Measurements from ENCODE around the gene KDM3B.

KDM3B gene

GRCh38 chr5:138464388-138465260 lies 112.1 kb downstream of the KDM3B start:
- H3K9me2 ChIP-seq (replicated peaks; ENCODE audit: insufficient read depth, low read length) = no peaks in the 10 kb centered on the region
- peak overlapping the region; percentile 93 for H3K9ac ChIP-seq (ENCODE audit: low read length)
- H3K4me2 ChIP-seq (ENCODE audit: low read depth, low read length) = peak overlapping the region; percentile 94
- H3K4me1 ChIP-seq (ENCODE audit: low read length) = peaks cover 1% of the 10 kb centered on the region
- H3K36me3 ChIP-seq (replicated peaks; ENCODE audit: insufficient read depth, low read length) = no peaks in the 10 kb centered on the region
- no peaks in the 10 kb centered on the region for H4K20me1 ChIP-seq (ENCODE audit: insufficient read depth, low read length)
- peak overlapping the region; percentile 96 for H2AFZ ChIP-seq (ENCODE audit: low read length)
- peaks cover 6% of the 10 kb centered on the region; the same call in 1 of the 2 replicates for H3F3A ChIP-seq (ENCODE audit: insufficient read depth, low read length)
- peak; percentile 98 for DNase-seq
- H3K9me3 ChIP-seq (replicated peaks; ENCODE audit: insufficient read depth, low read length) = no peaks in the 10 kb centered on the region
- H3K79me2 ChIP-seq (ENCODE audit: low read length) = no peaks in the 10 kb centered on the region
- peaks cover 30% of the 10 kb centered on the region for H3K27me3 ChIP-seq (replicated peaks; ENCODE audit: insufficient read depth, low read length)
- peak overlapping the region; percentile 87 for H3K27ac ChIP-seq (ENCODE audit: low read length)
- peak overlapping the region; percentile 88 for H3K4me3 ChIP-seq (ENCODE audit: low read length)
- TF ChIP-seq EZH2 (optimal IDR thresholded peaks at IDR 0.05; ENCODE audit: low read depth, low read length) (no peak), CTCF (IDR thresholded peaks at IDR 0.05; ENCODE audit: low read length) (no peak; the same call in 1 of the 2 replicates), EZH2phosphoT487 (IDR thresholded peaks at IDR 0.05; ENCODE audit: low read length) (no peak)

GRCh38 chr5:138465261-138466124 lies 113.0 kb downstream of the KDM3B start, which contains the start of gene EGR1:
Gene EGR1 (plus strand): TSS chr5:138465479. CDS start chr5:138465762, 283 bp downstream.
- Histone ChIP-seq H3K27me3 (replicated peaks; ENCODE audit: insufficient read depth, low read length) (peaks cover 30% of the 10 kb centered on the region), H3K36me3 (replicated peaks; ENCODE audit: insufficient read depth, low read length) (no peaks in the 10 kb centered on the region), H3K9me2 (replicated peaks; ENCODE audit: insufficient read depth, low read length) (no peaks in the 10 kb centered on the region), H4K20me1 (ENCODE audit: insufficient read depth, low read length) (no peaks in the 10 kb centered on the region), H3K4me1 (ENCODE audit: low read length) (no peaks in the 10 kb centered on the region), H3K4me3 (ENCODE audit: low read length) (peak within 1 kb of the TSS; percentile 88), H3K79me2 (ENCODE audit: low read length) (no peaks in the 10 kb centered on the region), H3F3A (ENCODE audit: insufficient read depth, low read length) (peaks cover 6% of the 10 kb centered on the region; the same call in 1 of the 2 replicates), H3K27ac (ENCODE audit: low read length) (peak within 1 kb of the TSS; percentile 87), H3K4me2 (ENCODE audit: low read depth, low read length) (peak within 1 kb of the TSS; percentile 94), H3K9ac (ENCODE audit: low read length) (peak within 1 kb of the TSS; percentile 93), H2AFZ (ENCODE audit: low read length) (peak within 1 kb of the TSS; percentile 96), H3K9me3 (replicated peaks; ENCODE audit: insufficient read depth, low read length) (no peaks in the 10 kb centered on the region)
- peak; percentile 23; the same call in 1 of the 2 replicates for TF ChIP-seq CTCF (IDR thresholded peaks at IDR 0.05; ENCODE audit: low read length)
- TF ChIP-seq EZH2phosphoT487 (IDR thresholded peaks at IDR 0.05; ENCODE audit: low read length) = no peak
- TF ChIP-seq EZH2 (optimal IDR thresholded peaks at IDR 0.05; ENCODE audit: low read depth, low read length) = peak; percentile 58
- peak; percentile 86 for DNase-seq

- Histone ChIP-seq H3K27ac (ENCODE audit: low read length) (no peak overlapping the region), H3K4me1 (ENCODE audit: low read length) (no peaks in the 10 kb centered on the region), H3K4me2 (ENCODE audit: low read depth, low read length) (peak overlapping the region; percentile 94), H3K4me3 (ENCODE audit: low read length) (peak overlapping the region; percentile 88), H4K20me1 (ENCODE audit: insufficient read depth, low read length) (no peaks in the 10 kb centered on the region), H3K27me3 (replicated peaks; ENCODE audit: insufficient read depth, low read length) (peaks cover 30% of the 10 kb centered on the region), H3K79me2 (ENCODE audit: low read length) (no peaks in the 10 kb centered on the region), H3K9ac (ENCODE audit: low read length) (no peak overlapping the region), H2AFZ (ENCODE audit: low read length) (peak overlapping the region; percentile 2; the same call in 1 of the 2 replicates), H3K9me2 (replicated peaks; ENCODE audit: insufficient read depth, low read length) (no peaks in the 10 kb centered on the region), H3K36me3 (replicated peaks; ENCODE audit: insufficient read depth, low read length) (no peaks in the 10 kb centered on the region), H3F3A (ENCODE audit: insufficient read depth, low read length) (peaks cover 6% of the 10 kb centered on the region; the same call in 1 of the 2 replicates), H3K9me3 (replicated peaks; ENCODE audit: insufficient read depth, low read length) (no peaks in the 10 kb centered on the region)
- TF ChIP-seq CTCF (IDR thresholded peaks at IDR 0.05; ENCODE audit: low read length) = no peak
- TF ChIP-seq EZH2phosphoT487 (IDR thresholded peaks at IDR 0.05; ENCODE audit: low read length) = no peak
- TF ChIP-seq EZH2 (optimal IDR thresholded peaks at IDR 0.05; ENCODE audit: low read depth, low read length) = no peak
- no peak for DNase-seq
Observed at GRCh38 chr5:138466125-138466899, 113.8 kb downstream of the KDM3B start.
